BJ (cell line): Measurements from ENCODE around the gene BCAS1. TPM values are rescaled to one million over a fixed set of nuclear protein-coding genes. Genes with fewer than 3 reads are reported as not detected.

ENCODE experiments used
- CTCF ChIA-PET: fragments of 350-600 bp; formaldehyde crosslinking; extraction: SDS; loops from one replicate; lab custom pipeline; 2021; ENCODE audit warnings: antibody characterized with exemption, inconsistent platforms; lab: Yijun Ruan, JAX
- POLR2A ChIA-PET: fragments of 300-600 bp; sonication (Branson Sonifier 250); formaldehyde crosslinking; extraction: SDS; loops from one replicate; lab custom pipeline; 2021; ENCODE audit warnings: antibody characterized with exemption; lab: Charles Lee
- DNase-seq: peaks from one replicate; pipeline ENCODE4 v3.0.0-alpha.2; 2011; ENCODE audit warnings: low read depth
- H3K27me3 ChIP-seq: 2 replicates; pipeline ENCODE4 v1.6.0; 2011; ENCODE audit warnings: low read length; ENCODE audit not compliant: control insufficient read depth, insufficient read depth
- H3K36me3 ChIP-seq: 2 replicates; pipeline ENCODE4 v1.5.1; 2011; ENCODE audit warnings: low read length; ENCODE audit not compliant: control insufficient read depth, insufficient read depth
- H3K4me3 ChIP-seq: 2 replicates; pipeline ENCODE4 v1.5.1; 2011; ENCODE audit warnings: low read depth, mild to moderate bottlenecking, control low read depth, low read length
- polyA plus RNA-seq: library from polyadenylated mRNA; depleted of rRNA; stranded (reverse); fragments of >200 nt; gene quantifications from 2 replicates; pipeline ENCODE4 v1.2.3, GENCODE V29; 2011
- TF ChIP-seq, protein P1 (sequence below): IDR thresholded peaks from 2 replicates; pipeline ENCODE4 v1.5.1; 2011; ENCODE audit warnings: low read depth, mild to moderate bottlenecking, control low read depth, inconsistent platforms, low read length, moderate library complexity; ENCODE audit not compliant: insufficient read depth

The BCAS1 gene
- polyA plus RNA-seq, 1 experiment, result not detected

- POLR2A ChIA-PET, result no interaction called here
- TF ChIP-seq, protein P1, sequence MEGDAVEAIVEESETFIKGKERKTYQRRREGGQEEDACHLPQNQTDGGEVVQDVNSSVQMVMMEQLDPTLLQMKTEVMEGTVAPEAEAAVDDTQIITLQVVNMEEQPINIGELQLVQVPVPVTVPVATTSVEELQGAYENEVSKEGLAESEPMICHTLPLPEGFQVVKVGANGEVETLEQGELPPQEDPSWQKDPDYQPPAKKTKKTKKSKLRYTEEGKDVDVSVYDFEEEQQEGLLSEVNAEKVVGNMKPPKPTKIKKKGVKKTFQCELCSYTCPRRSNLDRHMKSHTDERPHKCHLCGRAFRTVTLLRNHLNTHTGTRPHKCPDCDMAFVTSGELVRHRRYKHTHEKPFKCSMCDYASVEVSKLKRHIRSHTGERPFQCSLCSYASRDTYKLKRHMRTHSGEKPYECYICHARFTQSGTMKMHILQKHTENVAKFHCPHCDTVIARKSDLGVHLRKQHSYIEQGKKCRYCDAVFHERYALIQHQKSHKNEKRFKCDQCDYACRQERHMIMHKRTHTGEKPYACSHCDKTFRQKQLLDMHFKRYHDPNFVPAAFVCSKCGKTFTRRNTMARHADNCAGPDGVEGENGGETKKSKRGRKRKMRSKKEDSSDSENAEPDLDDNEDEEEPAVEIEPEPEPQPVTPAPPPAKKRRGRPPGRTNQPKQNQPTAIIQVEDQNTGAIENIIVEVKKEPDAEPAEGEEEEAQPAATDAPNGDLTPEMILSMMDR, result no peak
- Histone ChIP-seq H3K36me3 (no peaks in the 10 kb centered on the region), H3K27me3 (no peaks in the 10 kb centered on the region), H3K4me3 (no peak overlapping the region)
- CTCF ChIA-PET, result no interaction called here
- DNase-seq, result no peak
These were observed 69.5 kb downstream of the BCAS1 start for GRCh38 chr20:54000914-54001313.

DNA sequence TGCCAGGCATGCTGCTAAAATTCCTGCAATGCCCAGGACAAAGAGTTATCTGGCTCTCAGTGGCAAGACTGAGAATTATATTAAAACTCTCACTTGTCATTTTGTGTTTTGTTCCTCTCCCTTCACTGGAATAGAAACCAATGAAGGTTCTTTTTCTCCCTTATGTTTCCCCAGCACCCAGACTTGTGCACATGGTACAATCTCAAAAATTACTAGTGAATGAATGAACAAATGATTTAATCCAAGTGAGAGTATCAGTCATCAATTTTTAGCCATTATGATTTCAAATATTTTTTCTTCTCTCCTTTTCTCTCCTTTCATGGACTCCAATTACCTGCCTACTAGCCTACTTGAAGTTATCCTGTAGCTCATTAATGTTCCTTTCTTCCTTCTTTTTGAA, 70.1 kb downstream of the BCAS1 start:
- Histone ChIP-seq H3K36me3 (no peaks in the 10 kb centered on the region), H3K4me3 (no peak overlapping the region), H3K27me3 (no peaks in the 10 kb centered on the region)
- TF ChIP-seq, protein P1, result no peak
- POLR2A ChIA-PET, result no interaction called here
- DNase-seq, result no peak
- CTCF ChIA-PET, result interaction anchor here (0.6 kb wide), 1 partner anchor 813 kb away, joined by 3 read pairs; no protein-coding TSS in a partner anchor

DNA sequence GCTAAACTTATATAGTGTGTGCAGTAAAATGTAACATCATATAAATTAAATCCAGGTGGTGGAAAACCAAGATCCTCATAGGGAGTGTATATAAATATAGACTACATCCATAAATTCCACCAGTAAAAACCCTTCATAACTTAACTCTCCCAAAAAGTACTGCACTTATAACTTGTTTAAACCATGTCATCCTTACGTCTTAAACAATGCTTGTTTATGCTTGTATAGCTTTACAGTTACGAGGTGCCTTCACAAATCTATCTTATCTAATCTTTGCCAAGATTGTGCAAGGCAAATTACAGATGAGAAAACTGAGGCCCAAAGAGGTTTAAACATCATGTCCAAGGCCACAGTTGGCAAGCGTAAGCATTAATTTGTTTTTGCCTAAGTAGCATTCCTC, 71.3 kb downstream of the BCAS1 start:
- TF ChIP-seq, protein P1, result no peak
- ChIA-PET POLR2A (no interaction called here), CTCF (interaction anchor here (1.2 kb wide), 2 partner anchors 9 to 16 kb away, joined by 3 read pairs; no protein-coding TSS in a partner anchor)
- DNase-seq, result no peak
- Histone ChIP-seq H3K27me3 (no peaks in the 10 kb centered on the region), H3K36me3 (no peaks in the 10 kb centered on the region), H3K4me3 (no peak overlapping the region)

DNA sequence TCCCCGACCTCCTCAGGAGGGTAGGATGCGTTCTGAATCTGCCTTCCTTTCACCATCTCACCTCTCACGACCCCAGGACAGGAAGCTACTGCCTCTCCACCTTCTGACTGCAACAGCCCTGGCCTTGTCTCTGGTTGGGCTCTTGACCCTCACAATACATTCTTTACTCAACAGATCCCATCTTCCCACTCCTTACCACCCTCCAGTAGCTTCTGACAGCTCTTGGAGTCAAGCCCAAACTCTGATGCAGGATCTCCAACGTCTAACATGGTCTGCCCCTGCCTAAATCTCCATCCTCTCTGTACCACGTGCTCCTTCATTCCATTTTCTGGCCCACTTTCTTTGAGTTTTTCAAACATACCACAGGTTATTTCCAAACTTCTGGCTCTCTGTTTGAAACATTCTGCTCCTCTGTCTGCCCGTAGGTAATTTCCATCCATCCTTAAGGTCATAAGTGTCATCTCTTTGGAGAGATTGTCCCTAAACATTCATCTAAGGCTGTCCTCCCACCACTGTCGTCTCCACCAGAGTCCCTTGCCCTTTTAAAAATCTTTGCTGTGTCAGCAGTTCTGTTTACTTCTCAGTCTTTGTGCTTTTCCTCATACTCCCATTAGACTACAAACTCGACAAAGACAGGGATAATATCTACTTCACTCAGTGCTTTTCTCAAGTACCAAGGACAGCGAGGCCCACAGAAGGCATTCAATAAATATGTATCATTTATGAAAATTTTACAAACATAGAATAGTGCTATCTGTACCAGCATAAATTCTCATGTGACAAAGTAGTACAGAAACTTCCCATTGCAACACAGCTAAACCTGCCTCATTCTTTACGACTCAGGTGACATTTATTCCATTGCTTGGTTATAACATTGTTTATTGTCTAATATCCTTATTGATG, 73.6 kb downstream of the BCAS1 start:
- Histone ChIP-seq H3K36me3 (no peaks in the 10 kb centered on the region), H3K4me3 (no peak overlapping the region), H3K27me3 (no peaks in the 10 kb centered on the region)
- TF ChIP-seq, protein P1, result no peak
- ChIA-PET CTCF (no interaction called here), POLR2A (no interaction called here)
- no peak for DNase-seq

- H3K27me3 ChIP-seq, result no peaks in the 10 kb centered on the region
- no peaks in the 10 kb centered on the region for H3K36me3 ChIP-seq
- ChIA-PET POLR2A (no interaction called here), CTCF (no interaction called here)
- DNase-seq, result no peak
- H3K4me3 ChIP-seq, result no peak overlapping the region
- TF ChIP-seq, protein P1, result no peak
These were observed 74.4 kb downstream of the BCAS1 start for GRCh38 chr20:53995949-53996348.
